ENCODE data around the gene PLXNA4.

The PLXNA4 gene

DNA sequence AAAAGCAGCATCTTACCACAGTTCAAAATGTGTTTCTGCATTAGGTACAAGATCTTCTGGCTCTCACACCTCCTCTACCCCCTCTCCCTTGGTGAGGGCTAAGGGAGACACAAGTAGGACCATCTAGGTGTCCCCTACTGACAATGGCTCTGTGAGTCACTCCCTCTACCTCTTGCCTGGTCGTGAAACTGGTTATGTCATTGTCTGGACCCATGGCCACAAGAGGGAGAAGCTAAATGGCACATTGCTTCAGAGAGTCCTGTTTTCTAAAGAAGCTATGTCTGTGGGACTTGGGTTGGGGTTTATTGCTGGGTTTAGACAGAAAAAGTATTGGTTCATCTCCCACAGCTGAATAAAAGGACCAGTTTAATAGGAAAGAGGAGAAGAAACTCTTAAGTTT lies 4.0 kb upstream of the PLXNA4 start:
- TF ChIP-seq, protein P1, sequence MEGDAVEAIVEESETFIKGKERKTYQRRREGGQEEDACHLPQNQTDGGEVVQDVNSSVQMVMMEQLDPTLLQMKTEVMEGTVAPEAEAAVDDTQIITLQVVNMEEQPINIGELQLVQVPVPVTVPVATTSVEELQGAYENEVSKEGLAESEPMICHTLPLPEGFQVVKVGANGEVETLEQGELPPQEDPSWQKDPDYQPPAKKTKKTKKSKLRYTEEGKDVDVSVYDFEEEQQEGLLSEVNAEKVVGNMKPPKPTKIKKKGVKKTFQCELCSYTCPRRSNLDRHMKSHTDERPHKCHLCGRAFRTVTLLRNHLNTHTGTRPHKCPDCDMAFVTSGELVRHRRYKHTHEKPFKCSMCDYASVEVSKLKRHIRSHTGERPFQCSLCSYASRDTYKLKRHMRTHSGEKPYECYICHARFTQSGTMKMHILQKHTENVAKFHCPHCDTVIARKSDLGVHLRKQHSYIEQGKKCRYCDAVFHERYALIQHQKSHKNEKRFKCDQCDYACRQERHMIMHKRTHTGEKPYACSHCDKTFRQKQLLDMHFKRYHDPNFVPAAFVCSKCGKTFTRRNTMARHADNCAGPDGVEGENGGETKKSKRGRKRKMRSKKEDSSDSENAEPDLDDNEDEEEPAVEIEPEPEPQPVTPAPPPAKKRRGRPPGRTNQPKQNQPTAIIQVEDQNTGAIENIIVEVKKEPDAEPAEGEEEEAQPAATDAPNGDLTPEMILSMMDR (conservative IDR thresholded peaks at IDR 0.05; ENCODE audit: low read depth, low read length), result no peak
- H3K4me3 ChIP-seq (ENCODE audit: low read depth, low read length), result no peak overlapping the region
- DNase-seq (ENCODE audit: low read depth), result peak; percentile 5

DNA sequence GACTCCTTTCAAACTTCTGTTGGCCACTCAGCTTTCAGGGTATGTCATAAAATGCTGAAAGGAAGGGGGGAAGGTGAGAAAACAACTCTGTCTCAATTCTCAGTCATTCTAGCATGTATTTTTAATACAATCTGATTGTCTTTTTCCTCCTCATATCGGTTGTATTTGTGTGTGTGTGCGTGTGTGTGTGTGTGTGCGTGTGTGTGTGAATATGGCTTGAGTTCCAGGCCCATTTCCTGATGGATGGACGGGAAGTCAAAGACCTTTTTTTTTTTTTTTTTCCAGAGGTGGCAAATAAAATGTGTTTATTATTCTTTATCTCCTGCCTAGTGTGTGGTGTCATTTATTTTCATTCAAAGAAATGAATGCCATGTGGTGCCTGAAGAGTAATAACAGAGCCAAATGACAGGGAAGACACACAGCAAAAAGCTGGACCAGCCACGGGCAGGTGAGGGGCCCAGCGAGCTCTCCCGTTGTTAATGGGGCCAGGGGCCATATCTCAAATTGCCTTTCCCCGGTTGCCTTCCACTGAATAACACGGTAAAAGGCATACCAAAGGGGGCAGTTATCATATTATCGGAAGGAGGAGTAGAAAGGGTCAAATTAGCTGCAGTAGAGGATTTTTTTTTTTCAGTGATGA lies 3.1 kb upstream of the PLXNA4 start:
- no peak overlapping the region for H3K4me3 ChIP-seq (ENCODE audit: low read depth, low read length)
- TF ChIP-seq, protein P1 (conservative IDR thresholded peaks at IDR 0.05; ENCODE audit: low read depth, low read length), result no peak
- DNase-seq (ENCODE audit: low read depth), result no peak

DNA sequence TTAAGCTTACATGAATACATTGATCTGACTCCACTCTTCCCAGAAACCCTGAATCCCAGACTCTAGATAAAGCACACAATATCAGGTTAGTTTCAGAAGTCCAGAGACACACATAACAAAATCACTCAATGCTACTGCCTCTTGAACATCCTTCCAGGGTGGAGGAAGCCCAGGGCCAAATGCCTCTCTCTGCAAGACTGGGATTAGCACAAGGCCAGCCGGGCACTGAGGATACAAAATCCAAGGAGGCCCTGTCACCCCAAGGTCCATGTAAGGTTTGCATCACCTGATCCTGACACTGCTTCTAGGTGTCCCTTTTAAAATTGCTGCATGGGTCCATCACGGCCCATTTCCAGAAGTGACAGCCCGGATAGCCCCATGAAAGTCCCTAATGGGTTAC lies 2.6 kb upstream of the PLXNA4 start:
- DNase-seq (ENCODE audit: low read depth), result no peak
- TF ChIP-seq, protein P1 (conservative IDR thresholded peaks at IDR 0.05; ENCODE audit: low read depth, low read length), result no peak

DNA sequence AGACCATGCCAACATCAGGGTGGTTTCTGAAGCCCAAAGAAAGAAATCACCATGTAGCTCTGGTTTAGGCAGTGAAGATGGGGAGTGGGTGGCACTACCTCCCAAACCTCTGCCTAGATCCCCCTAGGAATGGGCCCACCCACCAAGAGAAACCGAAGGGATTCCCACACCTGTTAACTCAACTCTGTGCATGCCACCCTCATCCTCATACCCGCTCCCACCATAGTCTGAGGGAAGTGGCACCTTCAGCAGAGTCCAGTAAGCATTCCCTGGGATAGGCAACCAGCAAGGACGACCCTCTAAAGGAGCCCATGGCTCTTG lies 1.7 kb upstream of the PLXNA4 start:
- no peak for DNase-seq (ENCODE audit: low read depth)
- no peak overlapping the region for H3K4me3 ChIP-seq (ENCODE audit: low read depth, low read length)
- TF ChIP-seq, protein P1 (conservative IDR thresholded peaks at IDR 0.05; ENCODE audit: low read depth, low read length), result no peak

More for the DNA sequence above, 2.6 kb upstream of the PLXNA4 start:
- H3K4me3 ChIP-seq (ENCODE audit: low read depth, low read length), result no peak overlapping the region

DNA sequence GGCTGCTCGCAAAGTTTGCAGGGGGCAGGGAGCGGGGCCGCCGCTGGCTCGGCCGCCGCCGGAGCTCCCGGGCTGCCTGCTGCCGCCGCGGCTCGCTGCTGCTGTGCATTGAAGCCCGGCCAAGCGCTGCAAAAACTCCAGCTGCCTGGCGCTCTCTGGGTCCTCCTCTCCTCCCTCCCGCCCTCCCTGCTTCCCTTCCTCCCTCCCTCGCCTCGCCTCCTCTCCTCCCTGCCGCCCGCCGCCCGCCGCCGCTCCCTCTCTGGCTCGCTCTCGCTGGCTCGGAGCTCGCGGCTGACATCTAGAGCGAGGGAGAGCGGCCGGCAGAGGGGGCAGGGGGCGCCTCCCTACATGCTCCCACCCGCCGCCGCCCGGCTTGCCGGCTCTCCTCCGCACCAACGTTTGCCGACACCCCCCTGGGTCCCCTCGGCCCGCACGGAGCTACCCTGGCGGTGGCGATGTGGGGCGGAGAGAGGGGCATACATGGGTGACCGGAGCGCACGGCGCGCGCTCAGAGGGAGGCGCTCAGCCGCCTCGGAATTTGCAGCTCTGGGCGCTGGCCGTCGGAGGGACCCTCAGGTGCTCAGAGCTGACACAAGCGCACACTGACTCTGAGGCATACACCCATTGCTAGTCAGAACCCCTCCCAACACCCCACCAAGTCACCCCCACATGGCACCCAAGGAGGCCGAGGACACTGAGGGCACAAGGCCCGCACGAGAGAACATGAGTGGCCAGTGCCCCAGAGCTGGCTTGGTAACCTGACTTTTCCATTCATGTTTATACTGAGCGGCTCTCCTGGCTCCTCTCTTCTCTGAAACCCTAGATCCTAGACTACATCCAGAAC lies 1.2 kb upstream of the PLXNA4 start:
- H3K4me3 ChIP-seq (ENCODE audit: low read depth, low read length), result peak overlapping the region; percentile 20
- DNase-seq (ENCODE audit: low read depth), result peak; percentile 70
- TF ChIP-seq, protein P1 (conservative IDR thresholded peaks at IDR 0.05; ENCODE audit: low read depth, low read length), result no peak

DNA sequence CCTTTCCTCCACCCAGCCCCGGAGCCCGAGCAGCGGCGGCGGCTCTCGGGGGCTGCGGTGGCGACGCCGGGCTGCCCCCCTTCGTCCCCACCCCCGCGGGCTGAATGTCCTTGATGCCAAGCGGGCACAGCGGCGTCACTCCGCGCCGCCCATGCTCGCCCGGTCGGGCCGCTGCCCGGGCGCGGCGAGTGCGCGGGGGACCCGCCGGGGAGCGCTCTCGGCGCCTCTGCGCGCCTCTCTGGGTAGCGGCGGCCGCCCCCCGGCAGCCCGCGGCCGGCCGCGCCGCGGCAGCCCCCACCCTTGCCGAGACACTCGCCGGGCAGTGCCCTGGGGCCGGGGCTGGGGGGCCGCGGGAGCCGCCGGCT lies 433 bp upstream of the PLXNA4 start:
- TF ChIP-seq, protein P1 (conservative IDR thresholded peaks at IDR 0.05; ENCODE audit: low read depth, low read length), result no peak
- H3K4me3 ChIP-seq (ENCODE audit: low read depth, low read length), result peak overlapping the region; percentile 20
- no peak for DNase-seq (ENCODE audit: low read depth)

All from choroid plexus epithelial cell (primary cell).